ENCODE results near the gene FDXR. TPM values are rescaled to one million over a fixed set of nuclear protein-coding genes. Genes with fewer than 3 reads are reported as not detected.

Gene FDXR
- total and polyA plus RNA-seq, 9 of the 15 experiments (the other 6 are each of a cell fraction or from before 2014, with no cell fraction given), result 0.89 to 70.7 (median 30.9) TPM

GRCh38 chr17:74842599-74843351, 30.0 kb downstream of the FDXR start:
- BruUV-seq (replicated peaks), result no TSS peak
- 29% methylated on average over 47 of the region's 88 CpGs for WGBS (ENCODE audit: insufficient coverage, low coverage, missing lambda C conversion rate)
- H3K4me3 ChIP-seq, result no peak overlapping the region
- ChIA-PET POLR2A (interaction anchor here (0.6 to 1.6 kb wide), 5 partner anchors 10 to 115 kb away, joined by 3 to 8 read pairs (median 4); no protein-coding TSS in a partner anchor), CTCF (ENCODE audit: low intra/inter-chr PET ratio) (interaction anchor here (0.7 to 1.3 kb wide), 4 partner anchors 22 to 118 kb away, joined by 3 to 8 read pairs (median 4); no protein-coding TSS in a partner anchor)
- DNase-seq (ENCODE audit: extremely low read depth in 1 of 4, low spot score in 3 of 4), result peak; percentile 48 to 75 (median 69)
- H4K20me1 ChIP-seq (replicated peaks; ENCODE audit: control insufficient read depth, insufficient read depth, low read length), result peaks cover 17% of the 10 kb centered on the region; the same call in 1 of the 2 replicates
- no peaks in the 10 kb centered on the region for H3K27me3 ChIP-seq (ENCODE audit: control insufficient read depth in 2 of 2, insufficient read depth in 2 of 2, low read length in 2 of 2)
- no peaks in the 10 kb centered on the region for H3K36me3 ChIP-seq (ENCODE audit: control insufficient read depth, insufficient read depth, low read length)
- peak overlapping the region in 1 of 2 experiments; percentile 73; a peak in 1 of 4 replicates for H3K9ac ChIP-seq (ENCODE audit: insufficient read depth in 1 of 2, low read depth in 2 of 2, low read length in 2 of 2)
- no peaks in the 10 kb centered on the region for H3K9me3 ChIP-seq (replicated peaks; ENCODE audit: control insufficient read depth, insufficient read depth, low read depth, low read length)
- ATAC-seq, result peak; percentile 85
- no peaks in the 10 kb centered on the region for H3K9me1 ChIP-seq (ENCODE audit: control insufficient read depth, insufficient read depth, low read length)
- no peaks in the 10 kb centered on the region for H3K79me2 ChIP-seq (ENCODE audit: control insufficient read depth, insufficient read depth, low read length)
- no peak overlapping the region for H3K4me2 ChIP-seq (ENCODE audit: insufficient read depth, low read length)
- no peak overlapping the region for H2AFZ ChIP-seq (ENCODE audit: low read depth, low read length)
- H3K27ac ChIP-seq (ENCODE audit: extremely low read depth, low read depth, low read length), result no peak overlapping the region
- H3K4me1 ChIP-seq (replicated peaks in 1 of 2; ENCODE audit: control insufficient read depth in 2 of 2, insufficient read depth in 2 of 2, low read length in 2 of 2), result peaks cover 11 to 28% of the 10 kb centered on the region in 2 experiments; a peak in 4 of 5 replicates
- in situ Hi-C loops (cut with MboI), result no loop called here
- no peak for FAIRE-seq
- intact Hi-C loops (cut with micrococcal nuclease), result no loop called here
- TF ChIP-seq VEZF1 (CRISPR knock-in tag; IDR thresholded peaks at IDR 0.05) (peak; percentile 35; the same call in 1 of the 2 replicates), CTBP1 (IDR thresholded peaks at IDR 0.05; ENCODE audit: borderline replicate concordance) (peak; percentile 20; the same call in 1 of the 2 replicates), REST (IDR thresholded peaks at IDR 0.05; ENCODE audit: borderline replicate concordance) (peak; percentile 49), REST (CRISPR knock-in tag; IDR thresholded peaks at IDR 0.05; ENCODE audit: low read depth) (no peak), CTCF (IDR thresholded peaks at IDR 0.05 in 2 of 3, conservative IDR thresholded peaks at IDR 0.05 in 1 of 3; ENCODE audit: insufficient read depth in 2 of 3, low read depth in 1 of 3, low read length in 3 of 3) (peak; percentile 37 to 65 (median 60); a peak in 5 of 6 replicates), IRF1 (CRISPR knock-in tag; IDR thresholded peaks at IDR 0.05; ENCODE audit: borderline replicate concordance) (no peak)
